Measurements from ENCODE around the gene GP1BA.
A peak's percentile ranks its signal among the peaks of the same experiment; 100 is the strongest.

Gene GP1BA

GRCh38 chr17:4950746-4951204, 18.7 kb downstream of the GP1BA start, which contains the start of gene ENO3:
Gene ENO3 (plus strand): TSS chr17:4951119. CDS start chr17:4951830, 711 bp downstream.
- no peak for DNase-seq (ENCODE audit: low read depth in 3 of 3)

GRCh38 chr17:4951486-4951885, 19.4 kb downstream of the GP1BA start:
- no peak for DNase-seq (ENCODE audit: low read depth in 3 of 3)

GRCh38 chr17:4953451-4953961, 21.4 kb downstream of the GP1BA start:
- DNase-seq (ENCODE audit: low read depth in 3 of 3) = no peak

- no peak for DNase-seq (ENCODE audit: low read depth in 3 of 3)
Measured at GRCh38 chr17:4955091-4955490, 23.0 kb downstream of the GP1BA start.

- DNase-seq (ENCODE audit: low read depth in 3 of 3) = no peak
Measured at GRCh38 chr17:4956493-4957061, 24.5 kb downstream of the GP1BA start.

DNA sequence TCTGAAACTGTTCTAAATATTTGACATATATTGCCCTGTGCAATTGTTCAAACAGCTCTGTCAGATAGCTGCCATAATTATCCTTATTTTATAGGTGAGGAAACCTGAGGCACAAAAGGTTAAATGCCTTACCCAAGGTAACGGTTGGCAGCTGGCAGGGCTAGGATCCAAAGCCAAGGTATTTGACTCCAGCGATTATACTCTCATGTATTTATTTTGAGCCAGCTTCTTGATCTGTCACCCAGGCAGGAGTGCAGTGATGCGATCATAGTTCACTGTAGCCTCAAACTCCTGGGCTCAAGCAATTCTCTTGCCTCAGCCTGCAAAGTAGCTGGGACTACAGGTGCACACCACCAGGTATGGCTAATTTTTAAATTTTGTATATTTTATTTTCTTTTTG, 26.0 kb downstream of the GP1BA start:
- no peak for DNase-seq (ENCODE audit: low read depth in 3 of 3)

- DNase-seq (ENCODE audit: low read depth in 3 of 3) = no peak
Measured at GRCh38 chr17:4959261-4959965, 27.3 kb downstream of the GP1BA start.

DNA sequence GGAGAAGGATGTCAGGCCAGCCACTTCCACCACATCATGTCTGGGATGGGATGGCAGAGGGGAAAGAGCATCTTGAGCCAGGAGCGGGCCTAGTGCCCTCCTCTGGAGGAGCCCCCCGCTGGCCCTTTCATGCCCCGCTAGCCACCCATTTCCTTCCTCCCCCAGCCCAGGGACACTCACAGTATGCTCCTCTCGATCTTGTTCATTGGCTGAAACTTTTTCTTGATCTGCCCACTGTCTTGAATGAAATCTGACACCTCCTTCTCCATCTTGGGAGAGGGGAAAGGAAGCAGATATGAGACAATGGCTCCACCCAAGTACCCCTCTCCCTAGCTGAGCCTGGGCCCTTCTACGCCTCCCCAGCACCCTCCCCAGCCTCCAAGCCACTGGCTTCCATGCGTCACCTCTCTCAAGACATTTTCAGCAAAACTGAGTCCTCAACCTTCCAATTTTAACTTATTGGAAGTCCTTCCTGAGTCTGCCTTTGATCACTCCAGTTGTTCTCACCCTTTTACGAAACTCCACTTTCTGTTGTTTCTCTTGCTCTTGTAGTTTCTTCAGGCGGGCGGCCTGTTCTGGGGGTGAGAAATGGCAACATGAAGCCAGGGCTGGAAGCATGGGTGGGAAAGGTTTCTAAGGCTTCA, 28.3 kb downstream of the GP1BA start:
- DNase-seq (ENCODE audit: low read depth in 3 of 3) = no peak

DNA sequence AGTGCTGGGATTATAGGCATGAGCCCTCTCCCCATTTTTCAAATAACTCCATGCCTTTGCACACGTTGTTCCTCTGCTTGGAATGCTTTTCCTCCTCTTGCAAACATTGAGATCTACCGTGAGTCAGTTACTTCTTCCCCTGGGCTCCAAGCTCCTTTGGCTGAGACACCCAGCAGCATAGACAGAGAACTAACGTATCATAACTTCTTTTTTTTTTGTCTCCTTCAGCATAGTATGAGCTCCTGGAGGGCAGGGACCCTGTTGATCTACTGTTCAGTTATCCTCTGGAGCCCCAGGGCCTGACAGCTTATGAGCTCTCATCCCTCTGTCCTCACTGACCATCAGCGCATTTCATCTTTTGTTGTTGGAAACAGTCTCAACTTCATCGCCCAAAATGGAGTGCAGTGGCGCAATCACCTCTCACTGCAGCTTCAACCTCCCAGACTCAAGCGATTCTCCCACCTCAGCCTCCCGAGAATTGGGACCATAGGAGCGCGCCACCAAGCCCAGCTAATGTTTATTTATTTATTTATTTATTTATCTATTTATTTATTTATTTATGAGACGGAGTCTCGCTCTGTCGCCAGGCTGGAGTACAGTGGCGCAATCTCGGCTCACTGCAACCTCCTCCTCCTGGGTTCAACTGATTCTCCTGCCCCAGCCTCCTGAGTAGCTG, 33.4 kb downstream of the GP1BA start:
- no peak for DNase-seq (ENCODE audit: low read depth in 3 of 3)

GRCh38 chr17:4966844-4967538, 34.9 kb downstream of the GP1BA start:
- DNase-seq (ENCODE audit: low read depth in 3 of 3) = peak; percentile 76 to 90 (median 76)

DNA sequence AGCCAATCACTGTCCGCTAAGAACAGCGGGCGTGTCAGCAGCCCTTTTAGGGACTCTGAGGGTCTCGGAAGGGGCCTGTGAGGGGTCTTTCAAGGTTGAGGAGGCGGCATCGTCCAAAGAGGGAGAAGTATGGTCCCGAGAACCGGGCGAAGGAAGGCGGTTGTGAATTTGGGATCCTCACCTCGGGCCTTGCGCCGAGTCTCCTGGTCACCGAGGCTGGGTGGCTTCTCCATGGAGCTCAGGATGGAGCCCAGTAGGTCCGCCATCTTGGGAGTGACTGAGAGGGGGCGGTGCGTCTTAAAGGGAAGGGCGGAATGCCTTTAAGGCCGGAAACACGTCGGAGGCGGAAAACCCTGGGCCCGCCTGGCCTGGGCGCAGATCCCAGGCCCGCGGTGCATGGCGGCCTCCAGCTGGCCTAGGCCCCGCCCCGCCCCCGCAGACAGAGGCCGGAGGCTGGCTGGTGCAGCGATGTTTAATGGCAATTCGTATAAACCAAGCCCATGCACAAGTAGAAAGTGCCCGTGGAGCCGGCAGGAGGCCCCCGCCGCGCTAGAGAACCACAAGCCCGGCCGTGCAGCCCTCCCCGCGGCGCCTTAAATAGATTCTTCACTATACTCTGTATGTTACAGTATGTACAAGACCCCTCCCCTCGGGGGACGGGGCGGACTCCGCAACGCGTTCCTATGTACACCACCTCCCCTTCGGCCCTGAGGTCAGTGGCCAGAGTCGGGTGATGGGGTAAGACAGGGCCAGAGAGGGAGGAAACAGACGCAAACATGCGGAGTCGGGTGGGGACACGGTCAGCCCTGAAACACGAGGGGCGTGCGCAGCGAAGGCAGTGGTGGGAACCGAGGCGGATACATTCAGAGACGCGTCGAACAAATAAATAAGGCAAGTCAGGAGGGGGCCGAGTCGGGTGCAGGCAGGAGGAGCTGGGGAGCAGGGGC, 35.7 kb downstream of the GP1BA start, which contains the start of gene SPAG7:
Gene SPAG7 (minus strand): TSS at position 279 of the 947 bp plus-strand sequence. CDS start 13 bp downstream, at position 266.
- DNase-seq (ENCODE audit: low read depth in 3 of 3) = peak; percentile 85 to 87 (median 85)

DNA sequence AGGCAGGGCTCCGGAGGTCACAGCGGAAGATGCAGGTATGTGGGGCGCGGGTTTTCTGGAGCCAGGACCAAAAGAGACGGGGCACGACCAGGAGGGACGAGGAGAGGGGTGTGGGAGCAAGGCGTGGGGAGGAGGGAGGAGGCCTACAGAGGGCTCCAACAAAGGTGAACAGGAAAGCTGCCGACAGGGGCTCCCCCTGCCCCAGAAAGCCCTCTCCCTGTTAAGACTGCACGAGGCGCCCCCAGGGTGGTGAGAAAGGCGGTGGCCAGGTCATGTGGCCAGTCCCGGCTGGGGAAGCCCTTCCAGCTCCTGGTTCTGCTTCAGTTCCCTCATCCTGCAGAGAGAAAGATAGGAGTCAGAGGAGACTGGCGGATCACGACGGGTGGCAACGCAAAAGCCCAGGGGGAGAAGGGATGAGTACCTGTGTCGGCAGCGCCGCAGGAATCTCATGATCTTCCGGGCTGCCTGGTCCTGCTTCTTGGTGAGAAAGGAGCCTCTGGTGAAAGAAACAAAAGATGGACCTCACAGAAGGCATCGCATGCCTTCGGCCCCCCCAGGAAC, 36.5 kb downstream of the GP1BA start:
- DNase-seq (ENCODE audit: low read depth in 3 of 3) = peak in 1 of 3 experiments; percentile 33

DNA sequence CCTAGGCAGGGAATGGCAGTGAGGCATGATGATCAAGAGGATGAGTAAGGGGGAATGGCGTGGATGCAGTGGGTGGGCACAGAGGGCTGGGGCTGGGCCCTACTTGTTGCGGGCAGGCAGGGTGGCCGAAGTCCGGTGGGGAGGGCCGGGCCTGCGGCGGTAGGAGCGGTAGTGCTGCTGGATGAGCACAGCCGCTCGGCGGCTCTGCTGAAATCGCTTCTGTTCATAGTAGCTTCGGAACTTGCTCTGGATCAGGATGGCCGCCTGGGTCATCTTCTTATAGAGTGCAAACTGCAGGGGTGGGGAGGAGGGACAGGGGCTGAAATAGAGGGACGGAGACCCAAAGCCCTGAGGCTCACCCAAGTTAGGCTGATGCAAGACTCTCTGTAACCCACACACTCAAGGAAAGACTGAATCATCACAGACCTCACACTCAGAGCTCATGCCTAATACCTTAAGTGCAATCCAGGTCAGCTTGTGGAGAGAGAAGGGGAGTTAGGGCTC, 37.0 kb downstream of the GP1BA start:
- DNase-seq (ENCODE audit: low read depth in 3 of 3) = peak in 2 of 3 experiments; percentile 23 to 33

DNA sequence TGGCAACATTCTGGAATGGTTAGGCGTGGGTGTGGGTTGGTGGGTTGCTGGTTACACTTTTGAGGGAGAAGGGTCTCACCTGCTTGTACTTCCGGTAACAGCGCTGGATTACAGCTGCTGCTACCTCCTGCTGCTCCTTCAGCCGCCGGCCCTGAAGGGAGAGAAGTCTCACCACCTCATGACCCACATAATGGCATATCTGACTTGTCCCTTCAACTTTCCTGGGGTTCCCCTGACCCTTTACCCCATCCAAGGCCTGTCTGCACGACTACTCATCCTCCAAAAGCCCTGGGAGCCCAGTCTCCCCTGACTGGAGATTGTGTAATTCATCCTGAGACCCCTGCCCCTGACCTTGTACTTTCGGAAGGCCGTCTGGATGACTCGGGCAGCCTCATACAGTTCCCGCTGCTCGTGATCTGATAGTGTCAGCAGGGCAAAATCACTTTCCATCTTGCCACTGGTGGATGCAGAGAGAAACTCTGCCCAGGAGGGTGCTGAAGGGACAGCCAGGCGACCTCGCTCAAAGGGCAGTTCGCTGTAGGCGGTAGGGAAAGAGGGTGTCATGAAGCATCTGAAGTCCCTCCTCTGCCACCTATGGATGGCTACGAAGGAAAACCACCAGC, 37.6 kb downstream of the GP1BA start:
- no peak for DNase-seq (ENCODE audit: low read depth in 3 of 3)

DNA sequence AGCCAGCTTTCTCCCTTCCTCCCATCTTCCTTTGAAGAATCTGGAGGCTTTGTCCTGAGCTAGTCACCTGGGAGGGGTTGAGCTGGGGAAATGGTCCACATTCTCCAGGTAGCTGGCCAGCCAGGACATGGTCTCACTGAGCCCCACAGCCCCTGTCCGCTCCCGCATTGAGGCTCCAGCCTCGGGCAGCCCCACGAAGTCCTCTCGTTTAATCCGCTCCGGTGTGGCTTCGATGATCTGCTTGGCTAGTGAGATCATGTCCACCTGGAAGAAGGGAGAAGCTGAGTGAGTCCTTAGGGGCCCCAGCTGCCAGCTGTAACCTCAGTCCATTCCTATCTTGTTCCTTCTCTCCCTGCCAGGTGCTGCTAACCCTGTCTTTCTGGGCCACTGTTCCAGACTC, 38.2 kb downstream of the GP1BA start:
- DNase-seq (ENCODE audit: low read depth in 3 of 3) = no peak

- no peak for DNase-seq (ENCODE audit: low read depth in 3 of 3)
Measured at GRCh38 chr17:4971826-4972225, 39.7 kb downstream of the GP1BA start.

- DNase-seq (ENCODE audit: low read depth in 3 of 3) = no peak
Measured at GRCh38 chr17:4972322-4972721, 40.2 kb downstream of the GP1BA start.

GRCh38 chr17:4972752-4973151, 40.7 kb downstream of the GP1BA start:
- no peak for DNase-seq (ENCODE audit: low read depth in 3 of 3)
